Activated T-helper 1 cell treated with anti-CD3 and anti-CD28 coated beads, Interleukin-2, amount 50 U/mL, for 16 hours (primary cell): ENCODE data around the gene PGM5.
"Not testable (repeated sequence)": the region's sequence is repeated elsewhere in the genome, so short reads cannot be mapped to it uniquely, and the experiment has no call there.

Source experiments
- DNase-seq, 2 donors: peaks; one replicate each; pipeline ENCODE4 v3.0.0-alpha.2; 2020; ENCODE audit warnings: low read depth in 1 of 2, low spot score in 1 of 2

The PGM5 gene

DNA sequence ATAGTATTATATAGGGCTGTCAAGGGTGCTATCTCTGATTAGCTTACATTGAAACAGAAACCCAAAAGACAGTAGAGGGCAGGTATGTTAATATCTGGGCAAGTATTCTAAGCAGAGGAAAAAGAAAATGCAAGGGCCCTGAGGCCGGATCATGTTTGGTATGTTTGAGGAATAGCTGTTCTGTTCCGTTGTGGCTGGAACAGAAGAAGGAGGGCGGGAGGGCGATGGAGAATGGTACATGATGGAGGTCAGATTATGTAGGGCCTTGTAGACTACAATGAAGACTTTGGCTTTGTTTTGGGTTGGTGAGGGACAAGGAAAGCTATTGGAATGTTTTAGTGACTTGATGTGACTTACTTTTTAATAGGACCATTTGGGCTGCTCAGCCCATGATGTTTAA is 19.4 kb downstream of the PGM5 start:
- DNase-seq, result not testable (repeated sequence)

GRCh38 chr9:68377723-68378122 is 21.3 kb downstream of the PGM5 start:
- not testable (repeated sequence) for DNase-seq

GRCh38 chr9:68383894-68384293 is 27.5 kb downstream of the PGM5 start:
- not testable (repeated sequence) for DNase-seq

- DNase-seq, result not testable (repeated sequence)
These were observed 33.1 kb downstream of the PGM5 start for GRCh38 chr9:68389558-68389957.

DNA sequence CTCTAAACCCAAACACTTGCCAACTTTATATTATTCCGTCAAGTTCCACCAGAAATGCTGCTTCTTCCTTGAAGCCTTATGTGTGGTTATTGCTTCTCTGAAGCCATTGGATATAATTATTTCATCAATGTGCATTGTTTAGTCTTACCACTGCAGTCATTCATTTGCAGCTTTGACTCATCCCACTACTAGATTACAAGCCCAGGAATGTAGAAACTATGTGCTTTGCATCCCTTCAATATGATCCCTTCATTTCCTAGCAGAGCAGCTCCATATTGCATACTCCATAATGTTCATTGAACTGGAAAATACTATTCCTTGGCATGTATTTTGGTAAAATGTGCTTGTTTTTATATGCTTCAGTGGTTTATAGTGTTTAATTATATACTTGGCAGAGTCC is 34.3 kb downstream of the PGM5 start:
- not testable (repeated sequence) for DNase-seq

- DNase-seq, result not testable (repeated sequence)
These were observed 40.1 kb downstream of the PGM5 start for GRCh38 chr9:68396411-68397094.

GRCh38 chr9:68397095-68397423 is 40.6 kb downstream of the PGM5 start:
- not testable (repeated sequence) for DNase-seq

- DNase-seq, result not testable (repeated sequence)
These were observed 41.4 kb downstream of the PGM5 start for GRCh38 chr9:68397796-68398195.

DNA sequence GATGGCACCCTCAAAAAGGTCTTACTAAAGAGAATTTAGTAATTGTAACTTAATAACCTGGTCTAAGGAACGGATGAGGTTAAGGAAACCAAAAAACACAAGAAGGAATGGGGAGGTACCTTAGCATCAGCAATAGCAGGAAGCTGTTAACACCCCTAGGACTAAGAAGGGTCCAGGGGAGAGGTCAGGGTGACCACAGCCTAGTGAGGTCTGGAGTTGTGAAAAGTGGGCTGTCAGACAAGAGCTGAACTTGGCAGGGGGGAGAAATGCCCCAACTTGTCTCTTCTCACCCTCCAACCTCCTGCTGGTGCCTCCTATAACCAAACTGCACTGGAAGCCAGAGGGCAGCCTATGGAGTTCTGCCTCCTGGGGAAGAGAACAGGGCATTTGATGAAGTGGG is 41.9 kb downstream of the PGM5 start:
- not testable (repeated sequence) for DNase-seq

DNA sequence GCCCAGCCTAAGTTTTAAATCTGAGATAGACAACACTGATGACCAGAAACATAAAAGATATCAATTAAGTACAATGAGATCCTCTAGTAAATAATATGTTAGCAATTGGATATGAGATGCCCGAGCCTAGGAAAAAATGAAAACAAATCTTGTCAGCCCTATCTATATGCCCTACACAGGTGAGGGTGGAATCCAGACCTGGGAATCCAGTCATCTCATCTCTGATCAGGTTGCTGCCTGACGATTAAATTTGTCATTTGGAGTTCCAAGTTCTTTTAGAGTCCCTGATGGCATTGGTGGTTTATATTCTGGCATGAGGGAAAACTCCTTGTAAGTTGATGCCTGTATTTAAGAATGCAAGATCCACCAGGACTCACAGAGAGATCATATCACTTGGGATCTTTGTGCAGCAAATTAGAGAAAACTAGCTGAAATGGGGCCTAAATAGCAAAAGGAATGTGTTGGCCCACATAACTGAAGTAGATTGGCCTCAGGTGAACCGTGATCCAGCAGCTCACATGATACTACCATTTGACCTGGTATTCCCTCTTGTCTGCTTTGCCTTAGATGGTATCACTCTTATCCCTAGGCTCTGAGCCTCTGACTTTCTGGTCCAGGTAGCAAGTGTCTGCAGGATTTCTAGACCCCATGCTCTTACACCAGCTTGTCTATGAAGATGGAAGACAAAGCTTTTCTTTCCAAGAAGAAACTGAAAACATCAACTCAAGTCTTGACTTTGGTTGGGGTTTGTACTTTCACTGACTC is 48.2 kb downstream of the PGM5 start:
- DNase-seq, result not testable (repeated sequence)

DNA sequence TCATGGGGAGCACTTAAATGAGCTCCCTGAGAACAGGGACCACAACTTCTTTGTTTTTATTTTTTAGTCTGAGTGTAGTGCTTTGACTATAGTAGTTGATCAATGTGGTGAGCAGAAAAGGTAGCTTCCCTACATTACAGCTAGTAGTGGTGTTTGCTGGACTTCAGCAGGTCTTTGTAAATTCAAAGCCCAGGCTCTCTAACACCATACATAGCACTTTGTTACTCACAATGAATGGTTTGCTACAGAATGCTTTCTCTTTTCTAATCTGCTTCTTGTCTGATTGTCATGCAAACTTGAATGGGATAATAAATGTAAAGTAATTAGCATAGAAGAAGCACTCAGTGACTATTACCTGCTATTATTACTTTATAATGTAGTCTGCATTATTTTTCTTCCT is 55.5 kb downstream of the PGM5 start:
- not testable (repeated sequence) for DNase-seq

DNA sequence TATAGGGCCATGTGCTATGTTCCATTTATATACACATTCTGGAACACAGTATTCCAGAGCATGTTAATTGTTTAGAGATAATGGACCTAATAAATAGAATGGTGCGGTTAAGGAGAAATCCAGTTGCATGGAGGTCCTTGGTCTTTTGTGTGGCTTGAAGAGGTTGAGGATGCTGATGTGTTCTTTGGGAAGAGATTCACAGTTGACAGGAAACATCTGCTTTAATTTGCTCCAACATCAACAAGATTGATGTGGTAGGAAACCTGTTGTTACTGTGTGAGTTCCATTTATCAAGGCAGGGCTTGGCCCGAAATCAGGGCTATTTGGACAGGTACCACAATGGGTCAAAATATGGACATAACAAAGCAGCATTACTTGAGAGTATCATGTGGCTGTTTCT is 56.3 kb downstream of the PGM5 start:
- DNase-seq, result not testable (repeated sequence)

GRCh38 chr9:68415065-68415464 is 58.7 kb downstream of the PGM5 start:
- not testable (repeated sequence) for DNase-seq

DNA sequence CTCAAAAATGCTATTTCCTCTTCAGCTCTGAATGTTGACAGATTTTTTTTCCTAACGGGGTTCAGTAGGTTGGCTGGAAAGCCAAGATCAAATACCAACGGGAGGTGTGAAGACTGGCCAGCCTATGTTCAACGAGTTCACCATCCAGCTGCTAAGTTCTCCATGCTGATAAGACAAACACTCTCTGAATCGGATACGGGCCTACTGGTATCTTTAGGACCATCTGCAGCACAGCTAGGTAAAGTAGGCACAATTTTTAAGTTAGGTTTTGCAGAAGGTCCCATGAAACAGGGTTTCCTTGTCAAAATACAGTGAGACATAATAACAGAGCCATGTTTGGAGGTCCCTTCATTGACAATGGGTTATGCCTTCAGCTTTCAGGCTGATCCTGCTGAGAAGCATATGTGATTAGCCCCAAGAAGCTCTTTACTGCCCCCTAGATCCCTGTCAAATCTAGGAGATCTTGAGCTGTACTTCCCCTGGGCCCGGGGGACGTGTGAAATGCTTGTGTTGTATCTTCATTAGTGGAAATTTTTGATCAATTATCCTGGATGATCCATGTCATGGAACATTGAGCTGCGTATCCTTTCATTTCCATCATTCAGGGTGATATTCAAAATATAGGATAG is 60.6 kb downstream of the PGM5 start:
- no peak for DNase-seq

- DNase-seq, result no peak
These were observed 61.4 kb downstream of the PGM5 start for GRCh38 chr9:68417762-68418161.

GRCh38 chr9:68418259-68418845 is 61.9 kb downstream of the PGM5 start:
- no peak for DNase-seq

DNA sequence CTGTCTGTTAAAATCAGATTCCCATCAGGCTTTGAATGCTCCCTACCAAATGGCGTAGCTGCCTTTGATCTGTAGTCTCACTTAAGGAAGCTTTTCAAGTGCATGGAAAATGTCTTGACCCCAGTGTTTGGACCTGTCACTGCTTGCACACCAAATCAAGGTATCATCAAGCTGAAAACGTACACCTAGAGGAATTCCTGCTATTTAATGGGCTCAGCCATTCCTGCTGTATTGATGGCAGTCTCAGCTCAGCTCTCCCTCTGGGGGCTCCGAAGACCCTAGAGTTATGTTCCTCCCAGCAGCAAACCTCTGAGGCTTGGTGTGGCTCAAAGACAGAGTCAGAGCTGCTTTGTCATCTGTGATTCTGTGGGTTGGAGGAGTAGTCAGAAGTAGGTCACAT is 63.5 kb downstream of the PGM5 start:
- no peak for DNase-seq

- DNase-seq, result no peak
These were observed 70.3 kb downstream of the PGM5 start for GRCh38 chr9:68426755-68427154.

DNA sequence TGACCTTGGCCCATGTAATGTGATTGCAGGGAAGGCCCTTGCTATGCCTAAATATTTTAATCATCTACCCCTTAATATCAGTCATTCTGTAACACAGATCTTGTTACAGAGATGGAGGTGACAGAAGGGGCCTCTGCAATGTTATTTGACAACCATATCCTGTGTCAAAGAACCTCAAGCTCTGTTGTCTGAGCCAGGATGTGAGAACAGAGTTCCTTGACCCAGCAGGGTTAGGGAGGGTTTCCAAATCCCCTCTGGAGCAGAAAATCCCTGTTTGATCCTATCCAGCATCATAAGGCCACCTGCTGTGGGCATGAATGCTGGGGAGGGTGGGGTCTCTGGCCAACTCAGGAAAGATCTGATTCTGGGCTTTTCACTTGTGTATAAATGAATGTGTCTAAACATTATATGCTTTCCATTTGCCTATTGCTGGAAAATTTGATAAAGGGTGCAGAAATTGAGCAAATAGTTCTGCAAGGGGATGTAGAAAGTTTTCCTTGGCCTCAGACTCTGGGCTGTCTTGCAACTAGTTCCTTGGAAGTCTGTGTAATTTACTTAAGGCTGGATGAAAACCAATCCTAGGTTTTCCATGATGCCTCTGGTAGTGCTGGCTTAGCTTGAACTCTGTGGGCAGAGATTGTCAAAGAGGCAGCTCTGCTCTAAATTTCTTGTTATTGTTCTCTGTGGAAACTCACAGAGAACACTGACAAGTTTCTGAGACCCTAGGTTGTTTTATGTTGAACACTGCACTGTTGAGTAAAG is 71.0 kb downstream of the PGM5 start:
- no peak for DNase-seq

DNA sequence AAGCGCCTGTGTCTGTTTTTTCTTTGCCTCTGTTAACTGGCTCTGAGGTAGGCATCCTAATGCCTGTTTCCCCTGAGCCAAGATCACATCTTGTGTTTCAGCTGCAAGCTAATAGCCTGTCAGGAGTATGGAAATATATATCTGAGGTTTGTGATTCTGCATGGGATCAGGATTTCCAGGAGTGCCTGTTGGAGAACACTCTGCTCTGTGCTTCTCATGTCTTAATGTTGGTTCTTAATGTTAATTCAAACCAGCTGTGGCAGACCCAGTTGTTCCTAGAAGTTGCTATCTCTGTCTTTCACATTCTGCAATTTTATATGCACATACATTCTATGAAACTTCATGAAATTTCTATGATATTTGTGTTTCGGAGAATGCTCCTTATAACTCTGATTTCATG is 72.1 kb downstream of the PGM5 start:
- no peak for DNase-seq

- DNase-seq, result no peak
These were observed 73.2 kb downstream of the PGM5 start for GRCh38 chr9:68429631-68430030.
